Activated effector memory CD4-positive, alpha-beta T cell treated with anti-CD3 and anti-CD28 coated beads, Interleukin-2, amount 50 U/mL, for 16 hours (primary cell): ENCODE measurements around the gene SLCO4A1.

Experiments used
- DNase-seq: peaks from one replicate; pipeline ENCODE4 v3.0.0-alpha.2; 2020

Gene SLCO4A1, protein sequence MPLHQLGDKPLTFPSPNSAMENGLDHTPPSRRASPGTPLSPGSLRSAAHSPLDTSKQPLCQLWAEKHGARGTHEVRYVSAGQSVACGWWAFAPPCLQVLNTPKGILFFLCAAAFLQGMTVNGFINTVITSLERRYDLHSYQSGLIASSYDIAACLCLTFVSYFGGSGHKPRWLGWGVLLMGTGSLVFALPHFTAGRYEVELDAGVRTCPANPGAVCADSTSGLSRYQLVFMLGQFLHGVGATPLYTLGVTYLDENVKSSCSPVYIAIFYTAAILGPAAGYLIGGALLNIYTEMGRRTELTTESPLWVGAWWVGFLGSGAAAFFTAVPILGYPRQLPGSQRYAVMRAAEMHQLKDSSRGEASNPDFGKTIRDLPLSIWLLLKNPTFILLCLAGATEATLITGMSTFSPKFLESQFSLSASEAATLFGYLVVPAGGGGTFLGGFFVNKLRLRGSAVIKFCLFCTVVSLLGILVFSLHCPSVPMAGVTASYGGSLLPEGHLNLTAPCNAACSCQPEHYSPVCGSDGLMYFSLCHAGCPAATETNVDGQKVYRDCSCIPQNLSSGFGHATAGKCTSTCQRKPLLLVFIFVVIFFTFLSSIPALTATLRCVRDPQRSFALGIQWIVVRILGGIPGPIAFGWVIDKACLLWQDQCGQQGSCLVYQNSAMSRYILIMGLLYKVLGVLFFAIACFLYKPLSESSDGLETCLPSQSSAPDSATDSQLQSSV

DNA sequence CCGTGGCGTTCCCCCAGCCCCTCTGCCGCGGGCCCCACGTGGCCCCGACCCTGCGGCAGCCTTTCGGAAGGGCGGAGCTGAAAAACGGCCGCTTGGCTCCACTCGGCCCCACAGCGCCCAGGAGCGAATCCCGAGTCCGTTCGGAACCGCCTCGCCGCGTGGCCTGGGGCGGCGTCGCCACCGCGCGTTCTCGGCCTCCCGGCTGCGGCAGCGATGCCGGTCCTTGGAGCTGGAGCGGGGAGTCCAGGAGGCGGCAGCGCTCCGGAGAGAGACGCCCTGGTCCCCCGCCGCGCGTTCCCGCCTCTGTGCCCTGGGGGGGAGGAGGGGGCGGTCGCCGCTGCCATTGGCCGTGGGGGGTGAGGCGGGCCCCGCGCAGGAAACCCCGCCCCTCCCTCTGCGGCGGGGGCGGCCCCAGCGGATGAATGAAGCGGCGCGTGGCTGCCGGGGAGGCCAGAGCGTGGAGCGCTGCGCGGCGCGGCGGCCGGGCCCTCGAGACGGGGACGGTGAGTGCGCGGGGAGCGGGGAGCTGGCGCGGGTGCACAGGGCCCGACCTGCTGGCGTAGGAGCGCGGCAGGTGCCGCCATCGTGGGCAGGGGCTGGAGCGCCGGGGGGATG lies at the start of gene SLCO4A1:
TSS of gene SLCO4A1 (plus strand) at position 453 of the 615 bp plus-strand sequence. CDS start 13,952 bp downstream, outside the sequence.
- peak; percentile 95 for DNase-seq

DNA sequence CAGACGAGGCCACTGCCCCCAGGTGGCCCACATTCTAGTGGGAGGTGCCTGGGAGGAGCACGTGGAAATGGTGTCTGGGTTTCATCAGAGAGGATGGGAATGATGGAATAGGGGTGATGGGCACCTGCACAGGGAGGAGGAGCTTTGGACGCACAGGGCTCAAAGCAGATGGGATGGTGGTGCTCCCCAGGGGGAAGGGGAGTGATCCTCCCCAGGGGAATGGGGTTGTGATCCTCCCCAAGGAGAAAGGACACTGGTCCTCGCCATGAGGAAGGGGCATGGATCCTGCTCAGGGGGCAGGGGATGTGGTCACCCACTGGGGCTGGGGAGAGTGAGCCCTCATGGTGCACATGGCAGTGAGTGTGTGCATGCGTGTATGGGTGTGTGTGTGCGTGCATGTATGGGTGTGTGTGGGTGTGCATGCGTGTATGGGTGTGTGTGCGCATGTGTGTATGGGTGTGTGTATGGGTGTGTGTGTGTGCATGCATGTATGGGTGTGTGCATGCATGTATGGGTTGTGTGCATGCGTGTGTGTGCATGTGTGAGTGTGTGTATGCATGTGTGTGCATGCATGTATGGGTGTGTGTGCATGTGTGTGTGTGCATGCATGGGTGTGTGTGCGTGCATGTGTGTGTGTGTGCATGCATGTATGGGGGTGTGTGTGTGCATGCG lies 49.7 kb upstream of the SLCO4A1 start:
- no peak for DNase-seq

- DNase-seq = no peak
Observed at GRCh38 chr20:62593616-62594015, 48.7 kb upstream of the SLCO4A1 start.

DNA sequence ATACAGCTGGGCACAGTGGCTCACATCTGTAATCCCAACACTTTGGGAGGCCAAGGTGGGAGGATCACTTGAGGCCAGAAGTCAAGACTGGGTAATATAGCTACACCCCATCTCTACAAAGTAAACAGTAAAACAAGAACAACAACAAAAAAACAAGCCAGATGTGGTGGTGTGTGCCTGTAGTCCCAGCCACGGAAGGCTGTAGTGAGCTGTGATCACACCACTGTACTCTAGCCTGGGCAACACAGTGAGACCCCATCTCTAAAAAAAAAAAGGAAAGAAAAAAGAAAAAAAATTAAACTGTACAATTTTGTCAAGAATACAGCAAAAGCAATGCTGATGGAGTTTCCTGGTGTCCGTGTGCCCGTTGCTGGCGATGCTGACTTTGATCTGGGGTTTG lies 47.2 kb upstream of the SLCO4A1 start:
- no peak for DNase-seq

GRCh38 chr20:62595491-62595890 lies 46.8 kb upstream of the SLCO4A1 start:
- DNase-seq = no peak

DNA sequence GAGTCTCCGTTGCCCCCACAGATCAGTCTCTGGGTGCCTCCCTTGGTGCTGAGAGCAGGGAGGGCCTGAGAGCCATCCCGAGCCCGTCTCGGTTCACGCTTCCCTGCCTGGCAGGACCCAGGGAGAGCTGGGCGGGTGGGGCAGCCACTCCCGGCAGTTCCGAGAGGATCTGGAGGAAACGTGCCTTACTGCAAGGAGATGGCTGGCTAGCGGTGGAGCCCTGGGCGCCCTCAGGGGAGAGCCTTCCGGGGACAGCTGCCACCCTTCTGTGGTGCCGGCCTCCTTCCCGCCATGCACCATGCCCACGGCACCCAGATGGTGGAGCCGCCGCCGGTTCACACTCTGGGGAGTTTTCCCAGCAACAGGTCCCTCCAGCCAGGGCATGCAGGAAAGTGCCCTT lies 45.8 kb upstream of the SLCO4A1 start:
- DNase-seq = no peak

GRCh38 chr20:62596921-62597320 lies 45.4 kb upstream of the SLCO4A1 start:
- DNase-seq = no peak

DNA sequence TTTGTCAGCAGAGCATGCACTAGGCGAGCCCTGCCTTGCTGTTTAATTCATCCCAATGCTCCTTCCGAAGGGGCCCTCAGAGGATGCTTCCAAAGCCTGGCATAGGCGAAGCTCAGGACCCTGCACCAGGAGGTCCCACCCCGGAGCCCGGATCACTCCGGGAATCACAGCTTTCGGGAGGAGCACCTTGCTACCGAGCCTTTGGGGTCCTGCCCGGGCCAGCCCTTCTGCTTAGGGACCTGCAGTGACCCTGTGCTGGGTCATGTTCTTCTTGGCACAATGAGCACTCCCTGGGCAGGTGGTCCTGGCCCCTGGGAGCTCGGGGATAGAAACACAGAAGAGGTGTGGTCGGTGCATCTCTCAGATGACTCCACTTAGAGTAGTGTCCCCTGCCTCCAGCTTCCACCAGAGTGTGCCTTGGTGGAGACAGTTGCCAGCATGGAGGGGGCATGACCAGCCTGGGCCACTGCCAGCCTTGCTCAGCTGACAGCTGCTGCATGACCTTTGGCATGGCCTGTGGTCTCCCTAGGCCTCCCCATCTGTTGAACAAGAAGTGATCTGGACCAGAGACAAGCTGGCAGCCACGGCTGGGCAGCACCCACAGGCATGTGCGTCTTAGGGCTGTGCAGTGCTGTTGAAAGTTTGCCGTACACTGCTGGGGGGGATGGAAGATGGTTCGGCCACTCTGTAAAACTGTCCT lies 44.7 kb upstream of the SLCO4A1 start:
- DNase-seq = no peak

GRCh38 chr20:62598761-62599194 lies 43.5 kb upstream of the SLCO4A1 start:
- DNase-seq = no peak

DNA sequence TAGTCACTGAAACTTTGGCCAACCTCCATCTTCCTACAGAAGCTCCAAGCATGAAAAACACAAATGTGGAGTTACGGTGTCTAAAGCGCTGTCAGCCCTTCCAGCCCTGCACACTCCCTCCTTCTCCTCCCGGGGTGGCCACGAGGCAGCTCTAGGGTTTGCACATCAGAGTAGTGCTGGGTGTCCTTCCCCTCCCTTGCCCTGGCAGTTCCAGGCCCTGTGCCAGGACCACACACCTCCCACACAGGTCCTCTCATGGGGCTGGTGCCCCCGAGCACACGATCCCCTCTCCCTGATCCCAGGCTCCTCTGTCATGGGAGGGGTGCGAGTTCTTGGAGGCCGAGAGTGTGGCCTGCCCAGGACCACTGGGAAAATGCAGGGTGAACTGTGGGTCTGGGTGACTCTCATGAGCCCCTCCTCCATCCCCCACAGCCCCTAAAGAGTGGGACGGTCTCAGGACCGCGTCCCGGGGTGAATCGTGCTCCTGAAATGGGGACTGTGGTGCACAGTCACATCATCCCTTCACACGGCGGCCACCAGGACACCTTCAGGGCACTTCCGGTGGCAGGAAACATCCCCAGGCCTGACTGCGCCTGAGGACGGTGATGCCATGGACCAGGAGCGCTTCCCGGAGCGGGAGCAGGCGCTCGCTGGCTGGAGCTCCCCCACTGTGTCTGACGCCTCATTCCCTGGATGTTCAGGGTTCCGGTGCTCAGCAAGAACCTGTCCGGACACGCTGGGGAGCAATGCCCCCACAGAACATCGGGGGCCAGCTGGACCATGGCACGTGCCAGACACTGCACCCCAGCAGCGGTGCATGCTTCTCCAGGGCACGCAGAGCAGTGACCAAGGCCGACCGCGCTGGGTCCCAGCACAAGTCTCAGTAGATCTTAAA lies 42.8 kb upstream of the SLCO4A1 start:
- DNase-seq = no peak

- no peak for DNase-seq
Observed at GRCh38 chr20:62601172-62601571, 41.1 kb upstream of the SLCO4A1 start.

GRCh38 chr20:62601714-62602113 lies 40.6 kb upstream of the SLCO4A1 start:
- no peak for DNase-seq

DNA sequence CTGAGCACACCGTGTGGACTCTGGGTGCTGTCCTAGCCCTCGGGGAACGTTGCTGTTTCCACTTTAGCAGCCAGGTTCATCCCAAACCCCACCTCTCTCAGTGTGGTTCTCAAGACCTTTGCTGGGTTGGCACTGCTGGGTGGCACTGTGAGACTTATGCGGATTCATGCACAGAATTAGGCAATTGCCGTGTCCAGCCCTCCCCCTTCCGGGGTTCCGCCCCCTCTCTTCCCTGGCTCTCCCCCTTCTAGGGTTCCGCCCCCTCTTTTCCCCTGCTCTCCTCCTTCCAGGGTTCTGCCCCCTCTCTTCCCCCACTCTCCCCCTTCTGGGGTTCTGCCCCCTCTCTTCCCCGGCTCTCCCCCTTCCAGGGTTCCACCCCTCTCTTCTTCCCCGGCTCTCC lies 39.8 kb upstream of the SLCO4A1 start:
- DNase-seq = peak; percentile 74

DNA sequence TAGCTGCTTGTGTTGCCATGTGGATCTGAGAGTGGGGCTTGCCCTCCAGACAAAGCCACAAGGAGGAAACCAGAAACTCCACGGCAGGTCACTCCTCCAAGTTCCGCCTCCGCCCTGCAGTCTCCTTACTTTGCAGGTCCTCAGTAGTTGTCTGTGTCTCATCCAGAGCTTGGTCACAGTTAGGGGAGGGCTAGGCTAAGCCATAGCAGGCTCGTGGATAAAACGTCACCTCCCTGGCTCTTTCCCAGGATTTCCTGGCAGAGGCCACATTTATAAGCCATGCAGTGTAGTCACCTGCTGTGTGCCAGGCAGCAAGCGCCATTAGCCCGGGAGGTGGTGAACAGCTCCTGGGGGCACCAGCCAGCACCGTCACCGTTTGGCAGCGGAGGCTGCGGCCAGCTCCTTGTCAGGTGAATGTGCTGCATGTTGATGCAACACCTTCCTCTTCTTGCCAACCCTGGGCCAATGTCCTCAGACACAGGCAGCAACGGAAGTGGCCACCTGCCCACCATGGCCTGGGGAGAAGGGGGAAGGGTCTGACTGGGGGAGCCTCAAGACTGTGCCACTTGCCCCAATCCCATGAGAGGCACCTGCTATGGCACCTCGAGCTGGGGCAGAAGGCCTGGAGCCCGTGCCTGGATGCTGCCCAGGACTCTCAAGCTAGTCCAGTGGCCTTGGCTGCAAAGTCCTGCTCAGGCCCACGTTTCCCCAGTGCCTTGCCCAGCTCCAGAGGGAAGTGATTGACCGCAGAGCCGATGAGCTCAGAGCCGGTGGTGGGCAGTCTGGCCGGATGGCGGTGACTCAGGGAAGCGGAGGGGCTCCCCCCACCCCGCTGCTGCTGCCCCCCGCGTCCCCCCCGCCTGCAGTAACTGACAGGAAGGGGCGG lies 39.0 kb upstream of the SLCO4A1 start:
- DNase-seq = peak; percentile 74

GRCh38 chr20:62603907-62604785 lies 38.2 kb upstream of the SLCO4A1 start:
- DNase-seq = no peak

DNA sequence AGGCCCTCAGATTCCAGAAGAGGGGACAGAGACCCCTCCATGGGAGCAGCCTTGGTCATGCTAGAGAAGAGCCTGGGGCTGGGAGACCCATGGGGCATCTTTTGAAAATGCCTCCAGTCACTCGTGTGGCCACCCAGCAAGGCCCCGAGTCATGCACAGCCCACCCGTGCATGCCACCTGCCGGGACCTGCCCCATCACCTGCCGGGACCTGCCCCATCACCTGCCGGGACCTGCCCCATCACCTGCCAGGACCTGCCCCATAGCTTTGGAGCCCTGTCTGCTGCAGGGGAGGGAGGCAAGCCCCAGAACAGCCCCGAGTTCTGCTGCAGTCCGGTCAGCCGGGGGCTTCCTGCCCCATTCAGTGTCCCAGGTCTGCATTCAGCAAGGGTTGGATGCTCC lies 37.5 kb upstream of the SLCO4A1 start:
- no peak for DNase-seq

- no peak for DNase-seq
Observed at GRCh38 chr20:62605236-62605943, 36.9 kb upstream of the SLCO4A1 start.

GRCh38 chr20:62606016-62606415 lies 36.3 kb upstream of the SLCO4A1 start:
- no peak for DNase-seq
